GM20000 (cell line): Measurements from ENCODE around the gene BCL2.

Experiments
- DNase-seq: peaks from one replicate; pipeline ENCODE4 v3.0.0; 2012; ENCODE audit warnings: low spot score
- CTCF ChIP-seq: IDR thresholded peaks from 2 replicates; pipeline ENCODE4 v1.5.1; 2012; ENCODE audit warnings: mild to moderate bottlenecking, control low read depth; ENCODE audit errors: extremely low read depth, missing control alignments

Gene BCL2

GRCh38 chr18:63344263-63344662 is 24.7 kb upstream of the BCL2 start:
- DNase-seq = no peak
- TF ChIP-seq CTCF = no peak

- DNase-seq = peak; percentile 64
- TF ChIP-seq CTCF = peak; percentile 66
Observed at GRCh38 chr18:63342206-63342605, 22.6 kb upstream of the BCL2 start.

GRCh38 chr18:63339920-63340484 is 20.4 kb upstream of the BCL2 start:
- no peak for TF ChIP-seq CTCF
- no peak for DNase-seq

- TF ChIP-seq CTCF = no peak
- DNase-seq = no peak
Observed at GRCh38 chr18:63336366-63337099, 17.0 kb upstream of the BCL2 start.

- TF ChIP-seq CTCF = no peak
- no peak for DNase-seq
Observed at GRCh38 chr18:63331105-63331504, 11.5 kb upstream of the BCL2 start.

- no peak for TF ChIP-seq CTCF
- no peak for DNase-seq
Observed at GRCh38 chr18:63329431-63330145, 10.0 kb upstream of the BCL2 start.

GRCh38 chr18:63326011-63326410 is 6.4 kb upstream of the BCL2 start:
- no peak for DNase-seq
- TF ChIP-seq CTCF = no peak
